Glutamatergic neuron (in vitro differentiated cells): ENCODE data around the gene FOXL1. TPM values are rescaled to one million over a fixed set of nuclear protein-coding genes. Genes with fewer than 3 reads are reported as not detected.

Experiments
- DNase-seq: peaks from one replicate; pipeline ENCODE4 v3.0.0; 2022
- H3K27ac Mint-ChIP-seq: one replicate; pipeline ENCODE4 v1.8.0; 2020; ENCODE audit warnings: mild to moderate bottlenecking, mixed read lengths, inconsistent platforms; ENCODE audit not compliant: unreplicated experiment
- H3K27me3 Mint-ChIP-seq: one replicate; pipeline ENCODE4 v1.8.0; 2020; ENCODE audit warnings: mild to moderate bottlenecking, moderate library complexity, mixed read lengths, inconsistent platforms; ENCODE audit not compliant: unreplicated experiment
- H3K36me3 Mint-ChIP-seq: one replicate; pipeline ENCODE4 v1.8.0; 2020; ENCODE audit warnings: mild to moderate bottlenecking, mixed read lengths, inconsistent platforms; ENCODE audit not compliant: unreplicated experiment
- H3K4me1 Mint-ChIP-seq: one replicate; pipeline ENCODE4 v1.8.0; 2020; ENCODE audit warnings: mild to moderate bottlenecking, low read depth, mixed read lengths, inconsistent platforms; ENCODE audit not compliant: unreplicated experiment
- H3K4me3 Mint-ChIP-seq: one replicate; pipeline ENCODE4 v1.8.0; 2020; ENCODE audit warnings: mild to moderate bottlenecking, mixed read lengths, inconsistent platforms; ENCODE audit not compliant: unreplicated experiment
- H3K9me3 Mint-ChIP-seq: one replicate; pipeline ENCODE4 v1.8.0; 2020; ENCODE audit warnings: mild to moderate bottlenecking, moderate library complexity, mixed read lengths, inconsistent platforms; ENCODE audit not compliant: unreplicated experiment
- CTCF ChIP-seq: fragments of 200-600 bp; sonication (generic); IDR thresholded peaks from one replicate; pipeline ENCODE4 v1.5.0; 2021; ENCODE audit not compliant: partially characterized antibody, unreplicated experiment
- total RNA-seq: library from RNA; stranded (reverse); fragmentation: NEBNext Ultra II Directional; extraction: Animal tissue kit (Norgen Biotek cat#: 25700); gene quantifications from one replicate; pipeline ENCODE4 v1.2.1, GENCODE V29; 2021; ENCODE audit not compliant: unreplicated experiment

The FOXL1 gene
- total RNA-seq, 1 donor from 2014 or later, result not detected

- DNase-seq, result no peak
- Mint-ChIP-seq H3K27me3 (peaks cover 2% of the 10 kb centered on the region), H3K27ac (no peak overlapping the region), H3K4me3 (no peak overlapping the region), H3K4me1 (no peaks in the 10 kb centered on the region), H3K36me3 (peaks cover 4% of the 10 kb centered on the region), H3K9me3 (no peaks in the 10 kb centered on the region)
- TF ChIP-seq CTCF, result no peak
Measured at GRCh38 chr16:86628614-86629013, 50.3 kb downstream of the FOXL1 start.

GRCh38 chr16:86630471-86630870, 52.1 kb downstream of the FOXL1 start:
- DNase-seq, result no peak
- no peak for TF ChIP-seq CTCF
- Mint-ChIP-seq H3K4me3 (no peak overlapping the region), H3K9me3 (peaks cover 3% of the 10 kb centered on the region), H3K27me3 (no peaks in the 10 kb centered on the region), H3K36me3 (no peaks in the 10 kb centered on the region), H3K27ac (no peak overlapping the region), H3K4me1 (peaks cover 7% of the 10 kb centered on the region)

GRCh38 chr16:86631444-86631843, 53.1 kb downstream of the FOXL1 start:
- H3K4me3 Mint-ChIP-seq, result no peak overlapping the region
- no peak for DNase-seq
- TF ChIP-seq CTCF, result no peak
- H3K9me3 Mint-ChIP-seq, result peaks cover 3% of the 10 kb centered on the region
- H3K36me3 Mint-ChIP-seq, result no peaks in the 10 kb centered on the region
- no peak overlapping the region for H3K27ac Mint-ChIP-seq
- H3K4me1 Mint-ChIP-seq, result peaks cover 9% of the 10 kb centered on the region
- H3K27me3 Mint-ChIP-seq, result no peaks in the 10 kb centered on the region

Other genes with a start within 250 kb of the FOXL1 start
- not detected for gene FOXF1, start 68.0 kb upstream of the FOXL1 start, total RNA-seq
- gene MTHFSD, start 23.3 kb upstream of the FOXL1 start, total RNA-seq, result 27.7 TPM
- gene FOXC2, start 11.7 kb upstream of the FOXL1 start, total RNA-seq, result not detected